HG02642 (cell line): ENCODE measurements around the gene RPRD1B.
A peak's percentile ranks its signal among the peaks of the same experiment; 100 is the strongest.
"Not testable (repeated sequence)": the region's sequence is repeated elsewhere in the genome, so short reads cannot be mapped to it uniquely, and the experiment has no call there.

ENCODE experiments used
- ATAC-seq: cut with Tn5 transposase; IDR thresholded peaks from one replicate; pipeline ENCODE4 v1.9.1; 2021; ENCODE audit warnings: mild to moderate bottlenecking; ENCODE audit not compliant: unreplicated experiment, poor library complexity

The RPRD1B gene

GRCh38 chr20:38093641-38094077 lies 60.1 kb downstream of the RPRD1B start:
- ATAC-seq = no peak

- ATAC-seq = peak; percentile 56
These were observed 60.9 kb downstream of the RPRD1B start for GRCh38 chr20:38094373-38094891.

GRCh38 chr20:38095017-38095686 lies 61.6 kb downstream of the RPRD1B start:
- no peak for ATAC-seq

- no peak for ATAC-seq
These were observed 65.4 kb downstream of the RPRD1B start for GRCh38 chr20:38098952-38099351.

- ATAC-seq = not testable (repeated sequence)
These were observed 68.7 kb downstream of the RPRD1B start for GRCh38 chr20:38102206-38102605.

GRCh38 chr20:38104285-38104684 lies 70.7 kb downstream of the RPRD1B start:
- no peak for ATAC-seq

- no peak for ATAC-seq
These were observed 72.9 kb downstream of the RPRD1B start for GRCh38 chr20:38106461-38106860.

GRCh38 chr20:38107386-38107785 lies 73.8 kb downstream of the RPRD1B start:
- not testable (repeated sequence) for ATAC-seq

- ATAC-seq = not testable (repeated sequence)
These were observed 74.4 kb downstream of the RPRD1B start for GRCh38 chr20:38107916-38108315.

GRCh38 chr20:38108438-38108985 lies 75.0 kb downstream of the RPRD1B start:
- ATAC-seq = no peak

- ATAC-seq = no peak
These were observed 75.5 kb downstream of the RPRD1B start for GRCh38 chr20:38108986-38109541.

GRCh38 chr20:38109591-38110524 lies 76.3 kb downstream of the RPRD1B start:
- ATAC-seq = no peak

GRCh38 chr20:38110525-38111178 lies 77.1 kb downstream of the RPRD1B start:
- no peak for ATAC-seq

- ATAC-seq = no peak
These were observed 78.1 kb downstream of the RPRD1B start for GRCh38 chr20:38111366-38112232.

- ATAC-seq = no peak
These were observed 78.8 kb downstream of the RPRD1B start for GRCh38 chr20:38112261-38112929.

- ATAC-seq = no peak
These were observed 79.4 kb downstream of the RPRD1B start for GRCh38 chr20:38112930-38113294.

GRCh38 chr20:38113401-38114325 lies 80.1 kb downstream of the RPRD1B start:
- no peak for ATAC-seq

- no peak for ATAC-seq
These were observed 80.8 kb downstream of the RPRD1B start for GRCh38 chr20:38114353-38114791.
